ENCODE results near the gene TBCE.

TBCE gene

DNA sequence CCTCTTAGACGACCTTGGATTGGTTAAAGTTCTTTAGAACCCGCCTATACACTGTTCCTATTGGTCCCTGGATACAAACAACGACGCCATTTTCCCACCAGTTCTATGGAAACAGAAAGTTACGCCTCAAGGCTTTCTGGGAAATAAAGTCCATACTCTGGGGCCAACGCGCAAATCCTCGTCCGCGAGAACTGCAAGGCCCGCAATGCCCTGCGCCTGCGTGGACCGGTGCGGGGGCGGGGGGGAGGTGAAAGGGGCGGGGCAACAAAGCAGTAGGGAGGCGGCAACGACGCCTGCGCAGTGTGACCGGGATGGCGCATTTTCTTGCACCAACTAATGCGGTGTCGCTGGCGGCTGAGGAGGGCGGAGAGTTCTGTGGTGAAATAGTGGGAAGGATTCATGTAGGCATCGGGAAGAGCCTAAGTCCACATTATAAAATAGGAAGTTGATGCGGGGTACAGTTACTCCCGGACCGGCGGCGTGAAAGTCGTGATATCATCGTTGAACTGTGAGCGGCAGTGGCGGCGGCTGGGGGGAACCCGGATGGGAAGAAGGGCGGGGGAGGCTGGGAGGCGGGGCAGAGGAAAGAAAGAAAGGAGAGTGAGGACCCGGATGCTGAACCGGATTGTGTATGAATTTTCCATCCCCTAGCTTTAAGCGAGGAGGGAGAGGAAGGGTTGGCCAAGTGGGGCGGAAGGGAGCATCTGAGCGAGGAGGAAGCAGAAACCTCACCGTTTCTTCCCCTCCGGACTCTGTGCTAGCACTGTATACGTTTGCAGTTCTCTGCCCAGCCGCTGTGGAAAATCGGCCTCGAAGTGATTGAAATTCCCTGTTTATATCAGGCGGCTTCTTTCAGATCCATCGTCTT is 38.7 kb upstream of the TBCE start, which contains the start of gene GGPS1:
TSS of gene GGPS1 (plus strand) at position 300 of the 868 bp plus-strand sequence. CDS start 6,695 bp downstream, outside the sequence.
- H4K91ac ChIP-seq (ENCODE audit: low read depth, low read length) = peak within 1 kb of the TSS; percentile 76
- H3K18ac ChIP-seq (ENCODE audit: low read length) = peak within 1 kb of the TSS; percentile 97
- peak within 1 kb of the TSS; percentile 71 for H4K12ac ChIP-seq (ENCODE audit: low read depth, low read length)
- H3K14ac ChIP-seq (ENCODE audit: low read length) = peak within 1 kb of the TSS; percentile 96
- peak within 1 kb of the TSS; percentile 85 for H2BK120ac ChIP-seq (ENCODE audit: insufficient read depth, low read length, poor library complexity)
- peak within 1 kb of the TSS; percentile 80 for H2BK5ac ChIP-seq (ENCODE audit: low read depth, low read length, poor library complexity)
- H3K23ac ChIP-seq (ENCODE audit: low read length) = peak within 1 kb of the TSS; percentile 67
- no peaks in the 10 kb centered on the region for H3K4me1 ChIP-seq (ENCODE audit: control insufficient read depth in 1 of 2, insufficient read depth in 2 of 2, low read length in 2 of 2)
- peak within 1 kb of the TSS; percentile 98 for H3K4ac ChIP-seq (ENCODE audit: low read depth, low read length)
- peak within 1 kb of the TSS; percentile 97 for H3K4me2 ChIP-seq (ENCODE audit: low read length)
- H2AFZ ChIP-seq (ENCODE audit: insufficient read depth, low read length, poor library complexity) = peak within 1 kb of the TSS; percentile 74
- no peak within 1 kb of the TSS for H2BK12ac ChIP-seq (ENCODE audit: low read length)
- H3K79me2 ChIP-seq (ENCODE audit: control insufficient read depth, insufficient read depth, low read length, poor library complexity) = peaks cover 26% of the 10 kb centered on the region
- WGBS (ENCODE audit: extremely low coverage, insufficient coverage, insufficient read length) = no CpG with 5 or more reads among the region's 54 CpGs
- H3K27me3 ChIP-seq (ENCODE audit: insufficient read depth, low read length) = no peaks in the 10 kb centered on the region
- H3K79me1 ChIP-seq (ENCODE audit: low read length) = peaks cover 23% of the 10 kb centered on the region
- peak within 1 kb of the TSS; percentile 93 for H4K8ac ChIP-seq (ENCODE audit: low read depth, low read length)
- no peaks in the 10 kb centered on the region for H3K9me3 ChIP-seq (ENCODE audit: insufficient read depth, low read depth, low read length)
- peaks cover 0 to 2% of the 10 kb centered on the region in 2 experiments for H3K36me3 ChIP-seq (ENCODE audit: control insufficient read depth in 1 of 2, insufficient read depth in 2 of 2, low read length in 2 of 2)
- H3K27ac ChIP-seq (ENCODE audit: low read depth, low read length) = peak within 1 kb of the TSS; percentile 95
- peak within 1 kb of the TSS; percentile 95 for H3K4me3 ChIP-seq (ENCODE audit: low read depth, low read length)
- peak within 1 kb of the TSS; percentile 71 for H2AK5ac ChIP-seq (ENCODE audit: low read length)
- peak; percentile 97 to 100 for DNase-seq
- peak within 1 kb of the TSS; percentile 91 for H3K9ac ChIP-seq (ENCODE audit: low read length)

DNA sequence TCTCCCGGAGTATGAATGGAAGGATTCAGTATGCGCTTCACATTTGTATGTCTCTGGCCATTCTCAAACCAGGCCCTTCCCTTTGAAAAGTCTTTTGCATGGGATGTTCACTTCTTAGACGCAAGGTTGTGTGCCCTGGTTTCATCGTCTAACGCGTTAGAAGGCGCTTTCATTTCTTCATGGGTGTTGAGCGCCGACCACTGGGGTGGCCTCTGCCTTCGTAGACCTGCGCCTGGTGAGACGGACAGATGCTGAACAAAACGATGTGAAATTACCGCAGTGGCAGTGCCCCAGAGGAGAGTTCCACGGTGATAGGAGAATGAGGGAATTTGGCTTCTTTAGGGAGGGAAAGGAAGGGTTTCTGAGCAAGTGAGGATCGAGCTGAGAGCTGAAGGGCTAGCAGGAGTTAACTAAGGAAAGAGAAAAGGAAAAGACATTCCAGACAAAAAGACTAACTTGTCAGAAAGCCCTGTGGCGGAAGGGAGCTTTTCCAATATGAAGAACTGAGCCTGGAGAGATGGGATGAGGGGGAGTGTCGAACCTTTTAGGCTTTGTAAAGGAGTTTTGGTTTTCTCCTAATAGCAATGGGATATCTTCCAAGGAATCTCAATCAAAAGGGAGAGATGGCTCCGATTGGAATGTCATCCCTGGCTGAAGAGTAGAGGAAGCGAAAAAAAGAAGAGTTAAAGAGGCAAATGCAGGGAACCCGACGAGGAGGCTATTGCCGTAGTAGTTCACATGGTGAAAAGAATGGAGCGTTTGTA is 37.9 kb upstream of the TBCE start:
- WGBS (ENCODE audit: extremely low coverage, insufficient coverage, insufficient read length) = no CpG with 5 or more reads among the region's 24 CpGs

DNA sequence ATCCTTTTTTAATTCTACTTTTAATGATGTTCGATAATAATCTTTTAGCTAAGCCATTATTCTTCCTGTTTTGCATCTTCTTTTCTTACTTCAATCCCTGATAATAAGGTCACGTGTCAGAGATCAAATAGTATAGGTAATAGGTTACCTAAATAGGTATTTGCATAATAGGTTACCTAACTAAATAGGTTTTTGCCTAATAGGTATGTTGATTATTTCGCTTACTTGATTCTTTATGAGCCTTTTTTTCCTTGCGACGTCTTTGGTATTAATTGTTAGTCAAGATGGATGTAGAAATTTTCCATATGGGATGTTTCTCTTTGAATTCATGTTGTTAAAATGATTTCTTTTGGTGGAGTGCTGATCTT is 36.3 kb upstream of the TBCE start:
- Histone ChIP-seq H3K4ac (ENCODE audit: low read depth, low read length) (no peak overlapping the region), H3K27me3 (ENCODE audit: insufficient read depth, low read length) (no peaks in the 10 kb centered on the region), H2BK12ac (ENCODE audit: low read length) (no peak overlapping the region), H3K36me3 (ENCODE audit: control insufficient read depth in 1 of 2, insufficient read depth in 2 of 2, low read length in 2 of 2) (peaks cover under 1 to 4% of the 10 kb centered on the region in 2 experiments), H3K9ac (ENCODE audit: low read length) (no peak overlapping the region), H3K79me1 (ENCODE audit: low read length) (peaks cover 23% of the 10 kb centered on the region), H4K12ac (ENCODE audit: low read depth, low read length) (no peak overlapping the region), H2AFZ (ENCODE audit: insufficient read depth, low read length, poor library complexity) (no peak overlapping the region), H3K14ac (ENCODE audit: low read length) (no peak overlapping the region), H3K4me1 (ENCODE audit: control insufficient read depth in 1 of 2, insufficient read depth in 2 of 2, low read length in 2 of 2) (no peaks in the 10 kb centered on the region), H2AK5ac (ENCODE audit: low read length) (no peak overlapping the region), H3K23ac (ENCODE audit: low read length) (no peak overlapping the region), H3K79me2 (ENCODE audit: control insufficient read depth, insufficient read depth, low read length, poor library complexity) (peaks cover 20% of the 10 kb centered on the region), H4K8ac (ENCODE audit: low read depth, low read length) (no peak overlapping the region), H3K4me3 (ENCODE audit: low read depth, low read length) (no peak overlapping the region), H4K91ac (ENCODE audit: low read depth, low read length) (no peak overlapping the region), H3K27ac (ENCODE audit: low read depth, low read length) (no peak overlapping the region), H2BK120ac (ENCODE audit: insufficient read depth, low read length, poor library complexity) (no peak overlapping the region), H3K9me3 (ENCODE audit: insufficient read depth, low read depth, low read length) (no peaks in the 10 kb centered on the region), H2BK5ac (ENCODE audit: low read depth, low read length, poor library complexity) (no peak overlapping the region), H3K18ac (ENCODE audit: low read length) (no peak overlapping the region), H3K4me2 (ENCODE audit: low read length) (no peak overlapping the region)
- DNase-seq = no peak
- no CpG with 5 or more reads among the region's 5 CpGs for WGBS (ENCODE audit: extremely low coverage, insufficient coverage, insufficient read length)

More for the DNA sequence above, 37.9 kb upstream of the TBCE start:
- peak overlapping the region; percentile 7 for H3K14ac ChIP-seq (ENCODE audit: low read length)
- H3K79me1 ChIP-seq (ENCODE audit: low read length) = peaks cover 23% of the 10 kb centered on the region
- H4K8ac ChIP-seq (ENCODE audit: low read depth, low read length) = peak overlapping the region; percentile 59
- H2AK5ac ChIP-seq (ENCODE audit: low read length) = no peak overlapping the region
- peak overlapping the region; percentile 84 for H3K4me3 ChIP-seq (ENCODE audit: low read depth, low read length)
- H3K4me2 ChIP-seq (ENCODE audit: low read length) = peak overlapping the region; percentile 97
- peak overlapping the region; percentile 1 for H3K18ac ChIP-seq (ENCODE audit: low read length)
- H3K9me3 ChIP-seq (ENCODE audit: insufficient read depth, low read depth, low read length) = no peaks in the 10 kb centered on the region
- H3K79me2 ChIP-seq (ENCODE audit: control insufficient read depth, insufficient read depth, low read length, poor library complexity) = peaks cover 22% of the 10 kb centered on the region
- DNase-seq = peak in 1 of 2 donors; percentile 52
- peak overlapping the region; percentile 74 for H2AFZ ChIP-seq (ENCODE audit: insufficient read depth, low read length, poor library complexity)
- H3K4me1 ChIP-seq (ENCODE audit: control insufficient read depth in 1 of 2, insufficient read depth in 2 of 2, low read length in 2 of 2) = no peaks in the 10 kb centered on the region
- no peak overlapping the region for H2BK12ac ChIP-seq (ENCODE audit: low read length)
- H3K9ac ChIP-seq (ENCODE audit: low read length) = peak overlapping the region; percentile 91
- H3K27ac ChIP-seq (ENCODE audit: low read depth, low read length) = peak overlapping the region; percentile 95
- H4K91ac ChIP-seq (ENCODE audit: low read depth, low read length) = peak overlapping the region; percentile 44
- H2BK5ac ChIP-seq (ENCODE audit: low read depth, low read length, poor library complexity) = peak overlapping the region; percentile 5
- H3K27me3 ChIP-seq (ENCODE audit: insufficient read depth, low read length) = no peaks in the 10 kb centered on the region
- H3K23ac ChIP-seq (ENCODE audit: low read length) = peak overlapping the region; percentile 67
- peak overlapping the region; percentile 26 for H3K4ac ChIP-seq (ENCODE audit: low read depth, low read length)
- peak overlapping the region; percentile 25 for H4K12ac ChIP-seq (ENCODE audit: low read depth, low read length)
- H3K36me3 ChIP-seq (ENCODE audit: control insufficient read depth in 1 of 2, insufficient read depth in 2 of 2, low read length in 2 of 2) = peaks cover 0 to 2% of the 10 kb centered on the region in 2 experiments
- peak overlapping the region; percentile 0 for H2BK120ac ChIP-seq (ENCODE audit: insufficient read depth, low read length, poor library complexity)

DNA sequence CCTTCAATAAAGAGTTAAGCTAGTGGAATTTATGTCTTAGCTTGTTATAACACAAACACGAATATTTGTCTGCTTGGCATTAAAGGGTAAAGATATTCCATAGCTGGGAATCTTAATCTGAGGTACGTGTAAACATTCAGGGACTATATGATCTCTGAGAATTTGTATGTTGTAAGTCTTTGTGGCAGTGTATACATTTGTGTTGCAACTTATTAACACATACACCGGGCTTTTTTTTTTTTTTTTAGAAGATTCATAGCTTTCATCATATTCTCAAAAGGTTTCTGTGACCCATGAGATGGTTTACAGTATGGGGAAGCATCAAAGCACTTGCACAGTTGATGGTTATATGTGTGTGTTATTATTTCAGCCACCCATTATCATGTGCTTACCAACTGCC is 35.8 kb upstream of the TBCE start:
- Histone ChIP-seq H3K9ac (ENCODE audit: low read length) (no peak overlapping the region), H3K18ac (ENCODE audit: low read length) (no peak overlapping the region), H3K4me2 (ENCODE audit: low read length) (no peak overlapping the region), H3K27me3 (ENCODE audit: insufficient read depth, low read length) (no peaks in the 10 kb centered on the region), H2AFZ (ENCODE audit: insufficient read depth, low read length, poor library complexity) (no peak overlapping the region), H3K4me3 (ENCODE audit: low read depth, low read length) (no peak overlapping the region), H2BK120ac (ENCODE audit: insufficient read depth, low read length, poor library complexity) (no peak overlapping the region), H4K12ac (ENCODE audit: low read depth, low read length) (no peak overlapping the region), H4K8ac (ENCODE audit: low read depth, low read length) (no peak overlapping the region), H3K79me1 (ENCODE audit: low read length) (peaks cover 23% of the 10 kb centered on the region), H3K27ac (ENCODE audit: low read depth, low read length) (no peak overlapping the region), H3K36me3 (ENCODE audit: control insufficient read depth in 1 of 2, insufficient read depth in 2 of 2, low read length in 2 of 2) (peaks cover 4 to 5% of the 10 kb centered on the region in 2 experiments), H3K23ac (ENCODE audit: low read length) (no peak overlapping the region), H3K4me1 (ENCODE audit: control insufficient read depth in 1 of 2, insufficient read depth in 2 of 2, low read length in 2 of 2) (no peaks in the 10 kb centered on the region), H3K4ac (ENCODE audit: low read depth, low read length) (peak overlapping the region; percentile 69), H3K79me2 (ENCODE audit: control insufficient read depth, insufficient read depth, low read length, poor library complexity) (peaks cover 20% of the 10 kb centered on the region), H2BK12ac (ENCODE audit: low read length) (no peak overlapping the region), H3K14ac (ENCODE audit: low read length) (no peak overlapping the region), H2AK5ac (ENCODE audit: low read length) (no peak overlapping the region), H2BK5ac (ENCODE audit: low read depth, low read length, poor library complexity) (no peak overlapping the region), H3K9me3 (ENCODE audit: insufficient read depth, low read depth, low read length) (no peaks in the 10 kb centered on the region), H4K91ac (ENCODE audit: low read depth, low read length) (no peak overlapping the region)
- no peak for DNase-seq
- WGBS (ENCODE audit: extremely low coverage, insufficient coverage, insufficient read length) = no CpG with 5 or more reads among the region's 3 CpGs
